Measurements from ENCODE around the gene STAT4. TPM values are rescaled to one million over a fixed set of nuclear protein-coding genes. Genes with fewer than 3 reads are reported as not detected.

The STAT4 gene
- total RNA-seq, 4 donors from 2014 or later, result 0.31 to 1.0 (median 0.73) TPM; not detected in 1

GRCh38 chr2:191183081-191183480, 32.3 kb upstream of the STAT4 start:
- ATAC-seq (no peak), DNase-seq (no peak)
- TF ChIP-seq CTCF (IDR thresholded peaks at IDR 0.05 in 4 of 5, conservative IDR thresholded peaks at IDR 0.05 in 1 of 5) (no peak), POLR2A (IDR thresholded peaks at IDR 0.05) (no peak)
- no peaks in the 10 kb centered on the region for H3K36me3 ChIP-seq
- no peak overlapping the region for H3K27ac ChIP-seq
- no peak overlapping the region for H3K4me3 ChIP-seq
- H3K4me1 ChIP-seq, result no peaks in the 10 kb centered on the region
- no peaks in the 10 kb centered on the region for H3K9me3 ChIP-seq
- in situ Hi-C loops (cut with MboI; ENCODE audit: low sequenced_read_pairs in 4 of 4), result no loop called here
- H3K27me3 ChIP-seq, result no peaks in the 10 kb centered on the region
- intact Hi-C loops (cut with DNase I; ENCODE audit: low total_unique reads), result no loop called here

- TF ChIP-seq CTCF (IDR thresholded peaks at IDR 0.05 in 4 of 5, conservative IDR thresholded peaks at IDR 0.05 in 1 of 5) (no peak), POLR2A (IDR thresholded peaks at IDR 0.05) (no peak)
- ATAC-seq (no peak), DNase-seq (no peak)
- H3K36me3 ChIP-seq, result no peaks in the 10 kb centered on the region
- H3K27ac ChIP-seq, result no peak overlapping the region
- no peaks in the 10 kb centered on the region for H3K4me1 ChIP-seq
- intact Hi-C loops (cut with DNase I; ENCODE audit: low total_unique reads) (no loop called here), in situ Hi-C loops (cut with MboI; ENCODE audit: low sequenced_read_pairs in 4 of 4) (no loop called here)
- no peaks in the 10 kb centered on the region for H3K27me3 ChIP-seq
- H3K4me3 ChIP-seq, result no peak overlapping the region
- no peaks in the 10 kb centered on the region for H3K9me3 ChIP-seq
Measured at GRCh38 chr2:191180713-191181112, 29.9 kb upstream of the STAT4 start.

- H3K27me3 ChIP-seq, result no peaks in the 10 kb centered on the region
- H3K4me3 ChIP-seq, result no peak overlapping the region
- H3K36me3 ChIP-seq, result no peaks in the 10 kb centered on the region
- H3K27ac ChIP-seq, result no peak overlapping the region
- no peak for DNase-seq
- no peaks in the 10 kb centered on the region for H3K9me3 ChIP-seq
- in situ Hi-C loops (cut with MboI; ENCODE audit: low sequenced_read_pairs in 4 of 4), result no loop called here
- intact Hi-C loops (cut with DNase I; ENCODE audit: low total_unique reads), result no loop called here
- TF ChIP-seq POLR2A (IDR thresholded peaks at IDR 0.05) (no peak), CTCF (IDR thresholded peaks at IDR 0.05 in 4 of 5, conservative IDR thresholded peaks at IDR 0.05 in 1 of 5) (no peak)
- no peaks in the 10 kb centered on the region for H3K4me1 ChIP-seq
- ATAC-seq, result no peak
Measured at GRCh38 chr2:191180276-191180675, 29.5 kb upstream of the STAT4 start.

- peak; percentile 77 to 88 for ATAC-seq
- no peaks in the 10 kb centered on the region for H3K27me3 ChIP-seq
- H3K4me1 ChIP-seq, result no peaks in the 10 kb centered on the region
- H3K36me3 ChIP-seq, result no peaks in the 10 kb centered on the region
- in situ Hi-C loops (cut with MboI; ENCODE audit: low sequenced_read_pairs in 4 of 4), result loop anchor here in 2 of 4 donors (10.0 kb wide), 1 partner anchor 346 kb away; no protein-coding TSS in a partner anchor
- H3K9me3 ChIP-seq, result no peaks in the 10 kb centered on the region
- no peak overlapping the region for H3K4me3 ChIP-seq
- peak; percentile 57 to 78 for DNase-seq
- intact Hi-C loops (cut with DNase I; ENCODE audit: low total_unique reads), result no loop called here
- no peak for TF ChIP-seq CTCF (IDR thresholded peaks at IDR 0.05 in 4 of 5, conservative IDR thresholded peaks at IDR 0.05 in 1 of 5)
- TF ChIP-seq POLR2A (IDR thresholded peaks at IDR 0.05), result no peak
- H3K27ac ChIP-seq, result no peak overlapping the region
Measured at GRCh38 chr2:191178806-191179514, 28.2 kb upstream of the STAT4 start.

Measured in gastrocnemius medialis (tissue), 4 donors.